ENCODE results near the gene SPTBN4.

SPTBN4 gene

DNA sequence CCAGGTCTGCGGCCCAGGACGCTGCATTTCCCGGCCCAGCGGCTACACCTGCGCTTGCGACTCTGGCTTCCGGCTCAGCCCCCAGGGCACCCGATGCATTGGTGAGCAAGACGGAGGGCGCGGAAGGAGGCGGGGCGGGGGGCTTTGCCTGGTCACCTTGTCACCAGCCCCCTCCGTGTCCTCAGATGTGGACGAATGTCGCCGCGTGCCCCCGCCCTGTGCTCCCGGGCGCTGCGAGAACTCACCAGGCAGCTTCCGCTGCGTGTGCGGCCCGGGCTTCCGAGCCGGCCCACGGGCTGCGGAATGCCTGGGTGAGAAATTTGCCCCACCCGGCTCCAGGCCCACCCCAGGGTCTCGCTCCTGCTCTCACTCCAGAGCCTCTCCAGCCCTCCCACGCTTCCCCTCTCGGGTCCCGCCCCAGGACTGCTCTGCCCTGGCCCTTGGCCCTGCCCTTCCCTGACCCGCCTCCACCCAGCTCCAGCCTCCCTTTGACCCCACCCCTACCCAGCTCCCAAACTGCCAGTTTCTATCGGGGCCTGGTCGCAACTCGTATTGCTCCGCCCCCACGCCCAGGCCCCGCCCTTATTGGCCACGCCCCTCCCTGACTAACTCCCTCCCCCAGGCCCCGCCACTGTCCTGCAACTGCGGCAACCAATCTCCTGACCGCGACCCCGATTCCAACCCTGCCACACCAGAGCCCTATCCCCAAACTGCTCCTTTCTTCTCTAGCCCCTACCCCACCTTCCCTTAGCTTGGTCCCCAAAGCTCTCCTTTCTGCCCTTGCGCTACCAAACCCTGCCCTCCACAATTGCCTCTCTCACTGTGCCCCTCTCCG lies 143.0 kb downstream of the SPTBN4 start (continued):
- TF ChIP-seq, protein P1, sequence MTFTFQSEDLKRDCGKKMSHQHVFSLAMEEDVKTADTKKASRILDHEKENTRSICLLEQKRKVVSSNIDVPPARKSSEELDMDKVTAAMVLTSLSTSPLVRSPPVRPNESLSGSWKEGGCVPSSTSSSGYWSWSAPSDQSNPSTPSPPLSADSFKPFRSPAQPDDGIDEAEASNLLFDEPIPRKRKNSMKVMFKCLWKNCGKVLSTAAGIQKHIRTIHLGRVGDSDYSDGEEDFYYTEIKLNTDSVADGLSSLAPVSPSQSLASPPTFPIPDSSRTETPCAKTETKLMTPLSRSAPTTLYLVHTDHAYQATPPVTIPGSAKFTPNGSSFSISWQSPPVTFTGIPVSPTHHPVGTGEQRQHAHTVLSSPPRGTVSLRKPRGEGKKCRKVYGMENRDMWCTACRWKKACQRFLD (tag by site-specific recombination; IDR thresholded peaks at IDR 0.05), result no peak
- TF ChIP-seq EGR2 (tag by site-specific recombination; IDR thresholded peaks at IDR 0.05; ENCODE audit: low read depth) (peak; percentile 91), SP2 (tag by site-specific recombination; IDR thresholded peaks at IDR 0.05) (peak; percentile 97), ZNF146 (tag by site-specific recombination; IDR thresholded peaks at IDR 0.05) (0 out of 2 replicates have a peak, but pooled peaks have one; percentile 4), ZIC2 (tag by site-specific recombination; IDR thresholded peaks at IDR 0.05) (peak; percentile 46), ZSCAN30 (tag by site-specific recombination; IDR thresholded peaks at IDR 0.05) (no peak), BCL11A (tag by site-specific recombination; IDR thresholded peaks at IDR 0.05; ENCODE audit: low read depth) (peak; percentile 85), ZNF843 (tag by site-specific recombination; IDR thresholded peaks at IDR 0.05) (peak; percentile 34; the same call in 1 of the 2 replicates), MZF1 (tag by site-specific recombination; IDR thresholded peaks at IDR 0.05; ENCODE audit: borderline replicate concordance) (no peak), SETDB1 (IDR thresholded peaks at IDR 0.05; ENCODE audit: insufficient read length, low read length) (no peak), ZNF600 (tag by site-specific recombination; IDR thresholded peaks at IDR 0.05) (peak; percentile 96), ZNF221 (tag by site-specific recombination; IDR thresholded peaks at IDR 0.05; ENCODE audit: borderline replicate concordance) (no peak), ZNF2 (tag by site-specific recombination; IDR thresholded peaks at IDR 0.05) (peak; percentile 83), ZNF169 (tag by site-specific recombination; IDR thresholded peaks at IDR 0.05) (peak; percentile 83; the same call in 1 of the 2 replicates), ZNF341 (tag by site-specific recombination; IDR thresholded peaks at IDR 0.05; ENCODE audit: low read depth) (no peak; the same call in 1 of the 2 replicates), ZNF561 (tag by site-specific recombination; IDR thresholded peaks at IDR 0.05; ENCODE audit: borderline replicate concordance) (no peak), SALL2 (tag by site-specific recombination; IDR thresholded peaks at IDR 0.05; ENCODE audit: borderline replicate concordance) (no peak), HOXC10 (CRISPR knock-in tag; IDR thresholded peaks at IDR 0.05) (no peak), FEZF1 (tag by site-specific recombination; IDR thresholded peaks at IDR 0.05) (peak; percentile 7; the same call in 1 of the 2 replicates), ZNF223 (tag by site-specific recombination; IDR thresholded peaks at IDR 0.05) (no peak), ZNF785 (tag by site-specific recombination; IDR thresholded peaks at IDR 0.05) (peak; percentile 41; the same call in 1 of the 2 replicates), ZFHX2 (tag by site-specific recombination; conservative IDR thresholded peaks at IDR 0.05) (peak; percentile 92)
- TF ChIP-seq, protein P2, sequence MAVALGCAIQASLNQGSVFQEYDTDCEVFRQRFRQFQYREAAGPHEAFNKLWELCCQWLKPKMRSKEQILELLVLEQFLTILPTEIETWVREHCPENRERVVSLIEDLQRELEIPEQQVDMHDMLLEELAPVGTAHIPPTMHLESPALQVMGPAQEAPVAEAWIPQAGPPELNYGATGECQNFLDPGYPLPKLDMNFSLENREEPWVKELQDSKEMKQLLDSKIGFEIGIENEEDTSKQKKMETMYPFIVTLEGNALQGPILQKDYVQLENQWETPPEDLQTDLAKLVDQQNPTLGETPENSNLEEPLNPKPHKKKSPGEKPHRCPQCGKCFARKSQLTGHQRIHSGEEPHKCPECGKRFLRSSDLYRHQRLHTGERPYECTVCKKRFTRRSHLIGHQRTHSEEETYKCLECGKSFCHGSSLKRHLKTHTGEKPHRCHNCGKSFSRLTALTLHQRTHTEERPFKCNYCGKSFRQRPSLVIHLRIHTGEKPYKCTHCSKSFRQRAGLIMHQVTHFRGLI (tag by site-specific recombination; IDR thresholded peaks at IDR 0.05), result no peak
- TF ChIP-seq, protein P3, sequence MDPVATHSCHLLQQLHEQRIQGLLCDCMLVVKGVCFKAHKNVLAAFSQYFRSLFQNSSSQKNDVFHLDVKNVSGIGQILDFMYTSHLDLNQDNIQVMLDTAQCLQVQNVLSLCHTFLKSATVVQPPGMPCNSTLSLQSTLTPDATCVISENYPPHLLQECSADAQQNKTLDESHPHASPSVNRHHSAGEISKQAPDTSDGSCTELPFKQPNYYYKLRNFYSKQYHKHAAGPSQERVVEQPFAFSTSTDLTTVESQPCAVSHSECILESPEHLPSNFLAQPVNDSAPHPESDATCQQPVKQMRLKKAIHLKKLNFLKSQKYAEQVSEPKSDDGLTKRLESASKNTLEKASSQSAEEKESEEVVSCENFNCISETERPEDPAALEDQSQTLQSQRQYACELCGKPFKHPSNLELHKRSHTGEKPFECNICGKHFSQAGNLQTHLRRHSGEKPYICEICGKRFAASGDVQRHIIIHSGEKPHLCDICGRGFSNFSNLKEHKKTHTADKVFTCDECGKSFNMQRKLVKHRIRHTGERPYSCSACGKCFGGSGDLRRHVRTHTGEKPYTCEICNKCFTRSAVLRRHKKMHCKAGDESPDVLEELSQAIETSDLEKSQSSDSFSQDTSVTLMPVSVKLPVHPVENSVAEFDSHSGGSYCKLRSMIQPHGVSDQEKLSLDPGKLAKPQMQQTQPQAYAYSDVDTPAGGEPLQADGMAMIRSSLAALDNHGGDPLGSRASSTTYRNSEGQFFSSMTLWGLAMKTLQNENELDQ (tag by site-specific recombination; IDR thresholded peaks at IDR 0.05; ENCODE audit: low read depth), result no peak
- TF ChIP-seq, protein P4, sequence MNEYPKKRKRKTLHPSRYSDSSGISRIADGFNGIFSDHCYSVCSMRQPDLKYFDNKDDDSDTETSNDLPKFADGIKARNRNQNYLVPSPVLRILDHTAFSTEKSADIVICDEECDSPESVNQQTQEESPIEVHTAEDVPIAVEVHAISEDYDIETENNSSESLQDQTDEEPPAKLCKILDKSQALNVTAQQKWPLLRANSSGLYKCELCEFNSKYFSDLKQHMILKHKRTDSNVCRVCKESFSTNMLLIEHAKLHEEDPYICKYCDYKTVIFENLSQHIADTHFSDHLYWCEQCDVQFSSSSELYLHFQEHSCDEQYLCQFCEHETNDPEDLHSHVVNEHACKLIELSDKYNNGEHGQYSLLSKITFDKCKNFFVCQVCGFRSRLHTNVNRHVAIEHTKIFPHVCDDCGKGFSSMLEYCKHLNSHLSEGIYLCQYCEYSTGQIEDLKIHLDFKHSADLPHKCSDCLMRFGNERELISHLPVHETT (tag by site-specific recombination; IDR thresholded peaks at IDR 0.05), result no peak

Data from HEK293 (cell line).